Measurements from ENCODE around the gene NAGPA.

The NAGPA gene

GRCh38 chr16:5030251-5030870 lies 3.4 kb downstream of the NAGPA start:
- Mint-ChIP-seq H3K4me3 (peak overlapping the region; percentile 58), H3K4me1 (ENCODE audit: low read depth) (peaks cover 71% of the 10 kb centered on the region)

GRCh38 chr16:5028950-5029475 lies 4.7 kb downstream of the NAGPA start:
- peaks cover 93% of the 10 kb centered on the region for H3K36me3 Mint-ChIP-seq (ENCODE audit: low read depth)
- H3K27ac Mint-ChIP-seq, result peak overlapping the region; percentile 64
- intact Hi-C loops (cut with micrococcal nuclease), result no loop called here
- H3K4me1 Mint-ChIP-seq (ENCODE audit: low read depth), result peaks cover 64% of the 10 kb centered on the region
- no peaks in the 10 kb centered on the region for H3K9me3 Mint-ChIP-seq
- H3K27me3 Mint-ChIP-seq, result no peaks in the 10 kb centered on the region
- peak overlapping the region; percentile 21 for H3K4me3 Mint-ChIP-seq

More at GRCh38 chr16:5030251-5030870, 3.4 kb downstream of the NAGPA start:
- Mint-ChIP-seq H3K9me3 (no peaks in the 10 kb centered on the region), H3K27ac (peak overlapping the region; percentile 82), H3K27me3 (peaks cover under 1% of the 10 kb centered on the region), H3K36me3 (ENCODE audit: low read depth) (peaks cover 80% of the 10 kb centered on the region)
- intact Hi-C loops (cut with micrococcal nuclease), result no loop called here

GRCh38 chr16:5027575-5028235 lies 6.0 kb downstream of the NAGPA start:
- Mint-ChIP-seq H3K9me3 (no peaks in the 10 kb centered on the region), H3K4me3 (no peak overlapping the region), H3K36me3 (ENCODE audit: low read depth) (peaks cover 86% of the 10 kb centered on the region)

GRCh38 chr16:5027086-5027485 lies 6.6 kb downstream of the NAGPA start:
- Mint-ChIP-seq H3K27ac (no peak overlapping the region), H3K4me3 (no peak overlapping the region), H3K36me3 (ENCODE audit: low read depth) (peaks cover 80% of the 10 kb centered on the region), H3K9me3 (no peaks in the 10 kb centered on the region), H3K4me1 (ENCODE audit: low read depth) (peaks cover 63% of the 10 kb centered on the region), H3K27me3 (no peaks in the 10 kb centered on the region)
- intact Hi-C loops (cut with micrococcal nuclease), result no loop called here

More at GRCh38 chr16:5027575-5028235, 6.0 kb downstream of the NAGPA start:
- Mint-ChIP-seq H3K27me3 (no peaks in the 10 kb centered on the region), H3K27ac (no peak overlapping the region), H3K4me1 (ENCODE audit: low read depth) (peaks cover 63% of the 10 kb centered on the region)
- intact Hi-C loops (cut with micrococcal nuclease), result no loop called here

- Mint-ChIP-seq H3K27ac (no peak overlapping the region), H3K27me3 (peaks cover 1% of the 10 kb centered on the region), H3K4me1 (ENCODE audit: low read depth) (peaks cover 63% of the 10 kb centered on the region), H3K9me3 (no peaks in the 10 kb centered on the region), H3K36me3 (ENCODE audit: low read depth) (peaks cover 76% of the 10 kb centered on the region), H3K4me3 (no peak overlapping the region)
- intact Hi-C loops (cut with micrococcal nuclease), result no loop called here
These were observed 7.1 kb downstream of the NAGPA start for GRCh38 chr16:5026664-5027063.

GRCh38 chr16:5025171-5025632 lies 8.5 kb downstream of the NAGPA start:
- intact Hi-C loops (cut with micrococcal nuclease), result no loop called here
- H3K4me1 Mint-ChIP-seq (ENCODE audit: low read depth), result peaks cover 62% of the 10 kb centered on the region
- H3K4me3 Mint-ChIP-seq, result no peak overlapping the region
- H3K9me3 Mint-ChIP-seq, result no peaks in the 10 kb centered on the region
- H3K27ac Mint-ChIP-seq, result peak overlapping the region; percentile 30
- peaks cover 1% of the 10 kb centered on the region for H3K27me3 Mint-ChIP-seq
- peaks cover 62% of the 10 kb centered on the region for H3K36me3 Mint-ChIP-seq (ENCODE audit: low read depth)

- H3K27ac Mint-ChIP-seq, result no peak overlapping the region
- H3K36me3 Mint-ChIP-seq (ENCODE audit: low read depth), result peaks cover 56% of the 10 kb centered on the region
- H3K27me3 Mint-ChIP-seq, result peaks cover 1% of the 10 kb centered on the region
- intact Hi-C loops (cut with micrococcal nuclease), result no loop called here
- no peak overlapping the region for H3K4me3 Mint-ChIP-seq
- no peaks in the 10 kb centered on the region for H3K9me3 Mint-ChIP-seq
- peaks cover 57% of the 10 kb centered on the region for H3K4me1 Mint-ChIP-seq (ENCODE audit: low read depth)
These were observed 9.1 kb downstream of the NAGPA start for GRCh38 chr16:5024632-5025031.

GRCh38 chr16:5022521-5022920 lies 11.2 kb downstream of the NAGPA start:
- H3K9me3 Mint-ChIP-seq, result no peaks in the 10 kb centered on the region
- H3K27ac Mint-ChIP-seq, result peak overlapping the region; percentile 84
- H3K4me3 Mint-ChIP-seq, result peak overlapping the region; percentile 14
- H3K4me1 Mint-ChIP-seq (ENCODE audit: low read depth), result peaks cover 41% of the 10 kb centered on the region
- intact Hi-C loops (cut with micrococcal nuclease), result no loop called here
- peaks cover 46% of the 10 kb centered on the region for H3K36me3 Mint-ChIP-seq (ENCODE audit: low read depth)
- peaks cover 1% of the 10 kb centered on the region for H3K27me3 Mint-ChIP-seq

- Mint-ChIP-seq H3K27me3 (peaks cover 1% of the 10 kb centered on the region), H3K36me3 (ENCODE audit: low read depth) (peaks cover 33% of the 10 kb centered on the region), H3K9me3 (no peaks in the 10 kb centered on the region), H3K4me3 (peak overlapping the region; percentile 73), H3K4me1 (ENCODE audit: low read depth) (peaks cover 49% of the 10 kb centered on the region), H3K27ac (peak overlapping the region; percentile 84)
- intact Hi-C loops (cut with micrococcal nuclease), result no loop called here
These were observed 13.2 kb downstream of the NAGPA start for GRCh38 chr16:5020551-5020950.

- H3K4me3 Mint-ChIP-seq, result peak overlapping the region; percentile 73
- peaks cover 5% of the 10 kb centered on the region for H3K27me3 Mint-ChIP-seq
- intact Hi-C loops (cut with micrococcal nuclease), result no loop called here
- no peaks in the 10 kb centered on the region for H3K9me3 Mint-ChIP-seq
- H3K36me3 Mint-ChIP-seq (ENCODE audit: low read depth), result peaks cover 33% of the 10 kb centered on the region
- peak overlapping the region; percentile 84 for H3K27ac Mint-ChIP-seq
- H3K4me1 Mint-ChIP-seq (ENCODE audit: low read depth), result peaks cover 47% of the 10 kb centered on the region
These were observed 14.0 kb downstream of the NAGPA start for GRCh38 chr16:5019775-5020174.

- Mint-ChIP-seq H3K4me1 (ENCODE audit: low read depth) (peaks cover 52% of the 10 kb centered on the region), H3K4me3 (peak overlapping the region; percentile 73), H3K9me3 (no peaks in the 10 kb centered on the region), H3K27ac (peak overlapping the region; percentile 84), H3K36me3 (ENCODE audit: low read depth) (peaks cover 35% of the 10 kb centered on the region), H3K27me3 (peaks cover 5% of the 10 kb centered on the region)
- intact Hi-C loops (cut with micrococcal nuclease), result no loop called here
These were observed 14.9 kb downstream of the NAGPA start for GRCh38 chr16:5018793-5019192.

GRCh38 chr16:5017678-5017969 lies 16.1 kb downstream of the NAGPA start:
- Mint-ChIP-seq H3K27ac (peak overlapping the region; percentile 84), H3K27me3 (peaks cover 5% of the 10 kb centered on the region), H3K9me3 (no peaks in the 10 kb centered on the region), H3K36me3 (ENCODE audit: low read depth) (peaks cover 40% of the 10 kb centered on the region), H3K4me1 (ENCODE audit: low read depth) (peaks cover 48% of the 10 kb centered on the region), H3K4me3 (peak overlapping the region; percentile 34)
- intact Hi-C loops (cut with micrococcal nuclease), result no loop called here

GRCh38 chr16:5016967-5017677 lies 16.6 kb downstream of the NAGPA start:
- Mint-ChIP-seq H3K4me1 (ENCODE audit: low read depth) (peaks cover 43% of the 10 kb centered on the region), H3K27me3 (peaks cover 5% of the 10 kb centered on the region), H3K9me3 (no peaks in the 10 kb centered on the region), H3K36me3 (ENCODE audit: low read depth) (peaks cover 42% of the 10 kb centered on the region), H3K27ac (peak overlapping the region; percentile 84), H3K4me3 (peak overlapping the region; percentile 34)
- intact Hi-C loops (cut with micrococcal nuclease), result no loop called here

GRCh38 chr16:5015887-5016286 lies 17.8 kb downstream of the NAGPA start:
- no peaks in the 10 kb centered on the region for H3K9me3 Mint-ChIP-seq
- peaks cover 50% of the 10 kb centered on the region for H3K36me3 Mint-ChIP-seq (ENCODE audit: low read depth)
- H3K27me3 Mint-ChIP-seq, result peaks cover 5% of the 10 kb centered on the region
- no peak overlapping the region for H3K27ac Mint-ChIP-seq
- H3K4me1 Mint-ChIP-seq (ENCODE audit: low read depth), result peaks cover 39% of the 10 kb centered on the region
- H3K4me3 Mint-ChIP-seq, result no peak overlapping the region
- intact Hi-C loops (cut with micrococcal nuclease), result no loop called here

All from dendritic cell treated with granulocyte-macrophage colony-stimulating factor and Interleukin-4, amounts not matched to agents 40 ng/mL and 50 ng/mL, for 4 days (primary cell).